22Rv1 (cell line): ENCODE data around the gene KRT14.

Experiments used
- ZFX ChIP-seq: fragments of 450-650 bp; IDR thresholded peaks from 2 replicates; pipeline ENCODE4 v1.6.1; 2017; ENCODE audit warnings: antibody characterized with exemption, borderline replicate concordance
- TF ChIP-seq, protein P1 (sequence below): fragments of 450-650 bp; IDR thresholded peaks from 2 replicates; pipeline ENCODE4 v1.5.1; 2017; ENCODE audit warnings: mild to moderate bottlenecking

DNA sequence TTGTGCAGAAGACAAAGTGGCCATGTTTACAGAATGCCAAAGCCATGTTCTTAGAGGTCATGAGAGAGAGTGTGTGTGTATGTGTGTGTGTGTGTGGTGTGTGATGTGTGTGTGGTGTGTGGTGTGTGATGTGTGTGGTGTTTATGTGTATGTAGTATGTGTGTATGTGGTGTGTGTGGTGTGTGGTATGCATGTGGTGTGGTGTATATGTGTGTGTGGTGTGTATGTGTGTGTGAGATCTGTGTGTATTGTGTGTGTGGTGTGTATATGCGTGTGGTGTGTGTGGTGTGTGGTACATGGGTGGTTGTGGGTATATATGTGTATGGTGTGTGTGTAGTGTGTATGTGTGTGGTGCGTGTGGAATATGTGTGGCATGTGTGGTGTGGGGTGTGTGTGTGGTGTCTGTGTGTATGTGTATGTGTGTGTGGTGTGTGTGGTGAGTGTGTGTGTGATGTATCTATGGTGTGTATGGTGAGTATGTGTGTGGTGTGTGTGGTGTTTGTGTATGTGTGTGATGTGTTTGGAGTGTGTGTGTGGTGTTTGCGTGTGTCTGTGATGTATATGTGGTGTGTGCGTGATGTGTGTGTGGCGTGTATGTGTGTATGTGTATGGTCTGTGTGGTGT, 45.9 kb upstream of the KRT14 start:
- TF ChIP-seq, protein P1, sequence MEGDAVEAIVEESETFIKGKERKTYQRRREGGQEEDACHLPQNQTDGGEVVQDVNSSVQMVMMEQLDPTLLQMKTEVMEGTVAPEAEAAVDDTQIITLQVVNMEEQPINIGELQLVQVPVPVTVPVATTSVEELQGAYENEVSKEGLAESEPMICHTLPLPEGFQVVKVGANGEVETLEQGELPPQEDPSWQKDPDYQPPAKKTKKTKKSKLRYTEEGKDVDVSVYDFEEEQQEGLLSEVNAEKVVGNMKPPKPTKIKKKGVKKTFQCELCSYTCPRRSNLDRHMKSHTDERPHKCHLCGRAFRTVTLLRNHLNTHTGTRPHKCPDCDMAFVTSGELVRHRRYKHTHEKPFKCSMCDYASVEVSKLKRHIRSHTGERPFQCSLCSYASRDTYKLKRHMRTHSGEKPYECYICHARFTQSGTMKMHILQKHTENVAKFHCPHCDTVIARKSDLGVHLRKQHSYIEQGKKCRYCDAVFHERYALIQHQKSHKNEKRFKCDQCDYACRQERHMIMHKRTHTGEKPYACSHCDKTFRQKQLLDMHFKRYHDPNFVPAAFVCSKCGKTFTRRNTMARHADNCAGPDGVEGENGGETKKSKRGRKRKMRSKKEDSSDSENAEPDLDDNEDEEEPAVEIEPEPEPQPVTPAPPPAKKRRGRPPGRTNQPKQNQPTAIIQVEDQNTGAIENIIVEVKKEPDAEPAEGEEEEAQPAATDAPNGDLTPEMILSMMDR: no peak
- no peak for TF ChIP-seq ZFX
